ENCODE measurements around the gene GLI1. TPM values are rescaled to one million over a fixed set of nuclear protein-coding genes. Genes with fewer than 3 reads are reported as not detected.

GLI1 gene
- total and polyA plus RNA-seq, 7 donors, result 0.60 to 3.9 (median 1.5) TPM; not detected in 2

- no peak for DNase-seq
- H3K27me3 ChIP-seq, result peaks cover 0 to 23% (median 0%) of the 10 kb centered on the region in 3 donors
Measured at GRCh38 chr12:57465030-57465746, 5.6 kb downstream of the GLI1 start.

GRCh38 chr12:57465747-57466505 is 6.3 kb downstream of the GLI1 start:
- intact Hi-C loops (cut with DNase I), result no loop called here
- 74 to 80% methylated on average over 14 of the region's 14 CpGs for WGBS, 2 donors
- no peak for DNase-seq

More at GRCh38 chr12:57465030-57465746, 5.6 kb downstream of the GLI1 start:
- H3K9me3 ChIP-seq, result no peaks in the 10 kb centered on the region
- intact Hi-C loops (cut with DNase I), result no loop called here
- H3K36me3 ChIP-seq, result no peaks in the 10 kb centered on the region
- no peak for TF ChIP-seq EP300 (IDR thresholded peaks at IDR 0.05)
- no peak for TF ChIP-seq POLR2AphosphoS5 (IDR thresholded peaks at IDR 0.05)
- TF ChIP-seq, protein P1, sequence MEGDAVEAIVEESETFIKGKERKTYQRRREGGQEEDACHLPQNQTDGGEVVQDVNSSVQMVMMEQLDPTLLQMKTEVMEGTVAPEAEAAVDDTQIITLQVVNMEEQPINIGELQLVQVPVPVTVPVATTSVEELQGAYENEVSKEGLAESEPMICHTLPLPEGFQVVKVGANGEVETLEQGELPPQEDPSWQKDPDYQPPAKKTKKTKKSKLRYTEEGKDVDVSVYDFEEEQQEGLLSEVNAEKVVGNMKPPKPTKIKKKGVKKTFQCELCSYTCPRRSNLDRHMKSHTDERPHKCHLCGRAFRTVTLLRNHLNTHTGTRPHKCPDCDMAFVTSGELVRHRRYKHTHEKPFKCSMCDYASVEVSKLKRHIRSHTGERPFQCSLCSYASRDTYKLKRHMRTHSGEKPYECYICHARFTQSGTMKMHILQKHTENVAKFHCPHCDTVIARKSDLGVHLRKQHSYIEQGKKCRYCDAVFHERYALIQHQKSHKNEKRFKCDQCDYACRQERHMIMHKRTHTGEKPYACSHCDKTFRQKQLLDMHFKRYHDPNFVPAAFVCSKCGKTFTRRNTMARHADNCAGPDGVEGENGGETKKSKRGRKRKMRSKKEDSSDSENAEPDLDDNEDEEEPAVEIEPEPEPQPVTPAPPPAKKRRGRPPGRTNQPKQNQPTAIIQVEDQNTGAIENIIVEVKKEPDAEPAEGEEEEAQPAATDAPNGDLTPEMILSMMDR (IDR thresholded peaks at IDR 0.05), result no peak
- TF ChIP-seq POLR2A (IDR thresholded peaks at IDR 0.05), result no peak
- no peak overlapping the region for H3K27ac ChIP-seq
- peaks cover 4 to 29% (median 19%) of the 10 kb centered on the region in 4 donors for H3K4me1 ChIP-seq
- 81 to 83% methylated on average over 6 of the region's 6 CpGs for whole genome bisulfite sequencing, 2 donors
- no peak overlapping the region for H3K4me3 ChIP-seq

DNA sequence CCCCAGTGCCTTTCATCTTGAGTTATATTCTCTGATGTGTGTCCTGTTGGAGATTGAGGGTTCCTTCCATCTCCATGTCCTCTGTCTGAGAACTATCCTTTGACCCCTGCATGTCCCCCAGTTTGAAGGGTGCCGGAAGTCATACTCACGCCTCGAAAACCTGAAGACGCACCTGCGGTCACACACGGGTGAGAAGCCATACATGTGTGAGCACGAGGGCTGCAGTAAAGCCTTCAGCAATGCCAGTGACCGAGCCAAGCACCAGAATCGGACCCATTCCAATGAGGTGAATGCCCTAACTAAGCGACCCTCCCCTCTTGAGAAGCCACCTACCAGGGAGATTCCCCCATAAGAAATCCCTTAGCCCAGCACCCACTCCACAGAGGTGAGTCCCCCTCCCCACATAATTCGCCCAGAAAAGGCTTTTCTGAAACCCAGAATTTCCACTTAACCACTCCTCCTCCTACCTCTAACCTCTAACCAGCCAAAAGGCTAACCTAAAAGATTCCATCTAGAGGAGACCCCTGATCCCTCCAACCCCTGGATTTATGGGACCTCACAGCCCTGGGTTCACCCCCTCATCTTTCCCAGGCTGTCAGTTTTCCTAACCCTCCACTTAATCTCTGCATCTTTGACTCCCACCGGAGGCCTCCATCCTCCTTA is 7.8 kb downstream of the GLI1 start:
- peaks cover 0 to 7% (median 1%) of the 10 kb centered on the region in 4 donors for H3K4me1 ChIP-seq
- WGBS, 2 donors, result 85 to 90% methylated on average over 12 of the region's 12 CpGs
- H3K9me3 ChIP-seq, result no peaks in the 10 kb centered on the region
- H3K27me3 ChIP-seq, result peaks cover 0 to 30% (median 0%) of the 10 kb centered on the region in 3 donors
- intact Hi-C loops (cut with DNase I), result no loop called here
- TF ChIP-seq EP300 (IDR thresholded peaks at IDR 0.05) (no peak), POLR2AphosphoS5 (IDR thresholded peaks at IDR 0.05) (no peak), POLR2A (IDR thresholded peaks at IDR 0.05) (no peak)
- TF ChIP-seq, protein P1 (IDR thresholded peaks at IDR 0.05), result no peak
- no peak for DNase-seq
- H3K36me3 ChIP-seq, result no peaks in the 10 kb centered on the region
- H3K27ac ChIP-seq, result no peak overlapping the region
- H3K4me3 ChIP-seq, result no peak overlapping the region

More at GRCh38 chr12:57465747-57466505, 6.3 kb downstream of the GLI1 start:
- H3K27me3 ChIP-seq, result peaks cover 0 to 23% (median 0%) of the 10 kb centered on the region in 3 donors
- H3K27ac ChIP-seq, result no peak overlapping the region
- no peaks in the 10 kb centered on the region for H3K36me3 ChIP-seq
- peaks cover 4 to 21% (median 12%) of the 10 kb centered on the region in 4 donors for H3K4me1 ChIP-seq
- no peak overlapping the region for H3K4me3 ChIP-seq
- TF ChIP-seq POLR2AphosphoS5 (IDR thresholded peaks at IDR 0.05) (no peak), POLR2A (IDR thresholded peaks at IDR 0.05) (no peak), EP300 (IDR thresholded peaks at IDR 0.05) (no peak)
- TF ChIP-seq, protein P1 (IDR thresholded peaks at IDR 0.05), result no peak
- H3K9me3 ChIP-seq, result no peaks in the 10 kb centered on the region

GRCh38 chr12:57467915-57468314 is 8.3 kb downstream of the GLI1 start:
- Histone ChIP-seq H3K4me3 (no peak overlapping the region), H3K9me3 (no peaks in the 10 kb centered on the region), H3K36me3 (no peaks in the 10 kb centered on the region), H3K27me3 (peaks cover 0 to 36% (median 0%) of the 10 kb centered on the region in 3 donors), H3K4me1 (peaks cover 0 to 1% (median 0%) of the 10 kb centered on the region in 4 donors), H3K27ac (no peak overlapping the region)
- intact Hi-C loops (cut with DNase I), result no loop called here
- 83 to 88% methylated on average over 11 of the region's 11 CpGs for WGBS, 2 donors
- no peak for DNase-seq
- TF ChIP-seq, protein P1 (IDR thresholded peaks at IDR 0.05), result no peak
- TF ChIP-seq POLR2A (IDR thresholded peaks at IDR 0.05), result no peak
- no peak for TF ChIP-seq EP300 (IDR thresholded peaks at IDR 0.05)
- no peak for TF ChIP-seq POLR2AphosphoS5 (IDR thresholded peaks at IDR 0.05)
